Measurements from ENCODE around the gene CES3. TPM values are rescaled to one million over a fixed set of nuclear protein-coding genes. Genes with fewer than 3 reads are reported as not detected.
"Not testable (repeated sequence)": the region's sequence is repeated elsewhere in the genome, so short reads cannot be mapped to it uniquely, and the experiment has no call there.

The CES3 gene
- total and polyA plus RNA-seq, 12 donors = 0.22 to 1.7 (median 0.67) TPM; not detected in 1

DNA sequence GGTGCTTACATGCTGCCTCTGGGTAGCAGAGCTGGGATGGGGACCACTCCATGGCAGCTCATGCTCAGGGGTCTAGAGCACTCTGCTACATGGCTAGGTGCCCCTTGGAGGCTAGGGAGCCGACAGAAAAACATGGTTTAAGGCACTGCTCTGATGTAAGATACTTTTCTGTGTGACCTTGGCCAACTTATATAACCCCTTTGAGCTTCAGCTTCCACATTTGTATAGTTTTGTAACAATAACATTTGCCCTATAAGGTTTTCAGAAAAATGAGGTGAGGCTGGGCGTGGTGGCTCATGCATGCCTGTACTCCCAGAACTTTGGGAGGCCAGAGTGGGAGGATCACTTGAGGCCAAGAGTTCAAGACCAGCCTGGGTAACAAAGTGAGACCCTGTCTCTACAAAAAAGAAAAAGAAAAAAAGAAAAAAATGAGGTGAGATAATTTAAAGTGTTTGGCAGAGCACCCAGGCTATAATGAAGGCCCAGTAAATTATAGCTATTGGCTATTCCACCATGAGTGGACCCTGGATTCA, 30.5 kb downstream of the CES3 start:
- Histone ChIP-seq H3K9me3 (replicated peaks in 1 of 3) (no peaks in the 10 kb centered on the region), H3K27me3 (no peaks in the 10 kb centered on the region), H3K4me3 (no peak overlapping the region), H3K36me3 (replicated peaks in 1 of 2) (no peaks in the 10 kb centered on the region), H3K4me1 (replicated peaks in 1 of 2) (no peaks in the 10 kb centered on the region), H3K27ac (no peak overlapping the region)
- no peak for DNase-seq
- intact Hi-C loops (cut with DNase I) = no loop called here
- 57 to 83% (median 63%) methylated on average over 2 of the region's 2 CpGs for WGBS, 4 donors
- no peak for TF ChIP-seq POLR2A (IDR thresholded peaks at IDR 0.05)
- TF ChIP-seq, protein P1, sequence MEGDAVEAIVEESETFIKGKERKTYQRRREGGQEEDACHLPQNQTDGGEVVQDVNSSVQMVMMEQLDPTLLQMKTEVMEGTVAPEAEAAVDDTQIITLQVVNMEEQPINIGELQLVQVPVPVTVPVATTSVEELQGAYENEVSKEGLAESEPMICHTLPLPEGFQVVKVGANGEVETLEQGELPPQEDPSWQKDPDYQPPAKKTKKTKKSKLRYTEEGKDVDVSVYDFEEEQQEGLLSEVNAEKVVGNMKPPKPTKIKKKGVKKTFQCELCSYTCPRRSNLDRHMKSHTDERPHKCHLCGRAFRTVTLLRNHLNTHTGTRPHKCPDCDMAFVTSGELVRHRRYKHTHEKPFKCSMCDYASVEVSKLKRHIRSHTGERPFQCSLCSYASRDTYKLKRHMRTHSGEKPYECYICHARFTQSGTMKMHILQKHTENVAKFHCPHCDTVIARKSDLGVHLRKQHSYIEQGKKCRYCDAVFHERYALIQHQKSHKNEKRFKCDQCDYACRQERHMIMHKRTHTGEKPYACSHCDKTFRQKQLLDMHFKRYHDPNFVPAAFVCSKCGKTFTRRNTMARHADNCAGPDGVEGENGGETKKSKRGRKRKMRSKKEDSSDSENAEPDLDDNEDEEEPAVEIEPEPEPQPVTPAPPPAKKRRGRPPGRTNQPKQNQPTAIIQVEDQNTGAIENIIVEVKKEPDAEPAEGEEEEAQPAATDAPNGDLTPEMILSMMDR (IDR thresholded peaks at IDR 0.05) = no peak

DNA sequence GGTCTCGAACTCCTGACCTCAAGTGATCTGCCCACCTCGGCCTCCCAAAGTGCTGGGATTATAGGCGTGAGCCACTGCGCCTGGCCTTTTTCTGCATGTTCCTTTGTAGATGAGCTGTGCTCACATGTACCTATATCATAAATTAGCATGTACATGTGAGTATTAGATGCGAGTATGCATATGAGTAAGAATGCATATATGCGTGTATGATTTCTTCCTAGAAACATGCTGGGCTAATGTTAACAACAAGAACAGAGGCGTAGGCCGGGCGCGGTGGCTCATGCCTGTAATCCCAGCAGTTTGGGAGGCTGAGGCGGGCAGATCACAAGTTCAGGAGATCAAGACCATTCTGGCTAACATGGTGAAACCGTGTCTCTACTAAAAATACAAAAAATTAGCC, 32.5 kb downstream of the CES3 start:
- H3K27me3 ChIP-seq; H3K36me3 ChIP-seq (replicated peaks in 1 of 2); H3K4me1 ChIP-seq (replicated peaks in 1 of 2); intact Hi-C loops (cut with DNase I); H3K4me3 ChIP-seq; H3K27ac ChIP-seq; DNase-seq; H3K9me3 ChIP-seq (replicated peaks in 1 of 3): not testable (repeated sequence)
- WGBS, 4 donors = 89 to 91% (median 91%) methylated on average over 11 to 12 of the region's 12 CpGs

DNA sequence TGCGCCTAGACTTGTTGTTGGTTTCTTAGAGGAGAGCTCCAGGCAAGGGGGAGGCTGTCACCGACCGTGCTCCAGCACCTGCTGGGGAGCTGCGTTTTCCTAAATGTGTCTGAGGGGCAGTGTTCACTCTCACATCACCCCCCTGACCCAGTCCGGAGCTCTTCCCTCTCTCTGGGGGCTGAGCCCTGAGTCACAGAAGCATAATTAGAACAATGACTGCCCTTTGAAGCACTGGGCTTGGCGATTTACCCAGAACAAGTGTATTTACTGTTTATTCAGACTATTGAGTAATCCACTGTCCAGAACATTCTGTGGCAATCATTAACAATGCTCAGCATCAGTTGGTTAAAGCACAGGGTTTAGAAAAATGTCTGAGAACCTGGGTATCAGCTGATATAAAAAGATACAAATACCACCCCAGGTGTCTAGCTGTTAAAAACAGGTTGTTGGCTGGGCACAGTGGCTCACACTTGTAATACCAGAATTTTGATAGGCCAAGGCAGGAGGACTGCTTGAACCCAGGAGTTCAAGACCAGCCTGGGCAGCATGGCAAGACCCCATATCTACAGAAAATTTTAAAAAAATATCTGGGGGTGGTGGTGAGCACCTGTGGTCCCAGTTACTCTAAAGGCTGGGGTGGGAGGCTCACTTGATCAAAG, 35.4 kb downstream of the CES3 start:
- Histone ChIP-seq H3K4me3 (no peak overlapping the region), H3K9me3 (replicated peaks in 1 of 3) (no peaks in the 10 kb centered on the region), H3K4me1 (replicated peaks in 1 of 2) (peaks cover 11% of the 10 kb centered on the region in 2 donors), H3K36me3 (replicated peaks in 1 of 2) (no peaks in the 10 kb centered on the region), H3K27ac (peak overlapping the region in 2 of 5 donors; percentile 27 to 57), H3K27me3 (no peaks in the 10 kb centered on the region)
- WGBS, 4 donors = 41 to 63% (median 55%) methylated on average over 5 to 6 of the region's 6 CpGs
- peak in 6 of 7 donors; percentile 52 to 76 (median 70) for DNase-seq
- intact Hi-C loops (cut with DNase I) = no loop called here
- TF ChIP-seq, protein P1 (IDR thresholded peaks at IDR 0.05) = no peak
- no peak for TF ChIP-seq POLR2A (IDR thresholded peaks at IDR 0.05)

DNA sequence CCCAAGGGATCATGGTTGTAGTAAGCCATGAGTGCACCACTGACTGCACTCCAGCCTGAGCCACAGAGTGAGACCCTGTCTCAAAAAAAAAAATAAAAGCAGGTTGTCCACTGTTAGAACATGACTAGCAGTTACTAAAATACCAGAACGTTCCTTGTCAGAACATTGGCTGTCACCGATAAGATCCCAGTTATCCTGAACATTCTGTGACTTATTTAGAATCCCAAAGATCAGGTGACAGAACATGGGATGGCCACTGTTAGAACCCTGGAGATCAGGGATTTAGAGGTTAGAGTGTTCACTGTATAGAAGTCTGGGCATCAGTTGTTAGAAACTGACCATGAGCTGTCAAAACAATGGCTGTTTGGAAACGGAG, 35.9 kb downstream of the CES3 start:
- Histone ChIP-seq H3K36me3 (replicated peaks in 1 of 2) (no peaks in the 10 kb centered on the region), H3K27ac (peak overlapping the region in 2 of 5 donors; percentile 27 to 57), H3K27me3 (no peaks in the 10 kb centered on the region), H3K9me3 (replicated peaks in 1 of 3) (no peaks in the 10 kb centered on the region), H3K4me3 (no peak overlapping the region), H3K4me1 (replicated peaks in 1 of 2) (peaks cover 11 to 13% of the 10 kb centered on the region in 2 donors)
- no peak for DNase-seq
- intact Hi-C loops (cut with DNase I) = no loop called here
- 50 to 67% (median 54%) methylated on average over 3 of the region's 3 CpGs for WGBS, 4 donors
- TF ChIP-seq, protein P1 (IDR thresholded peaks at IDR 0.05) = no peak
- no peak for TF ChIP-seq POLR2A (IDR thresholded peaks at IDR 0.05)
